ENCODE results near the gene ANAPC1.
A peak's percentile ranks its signal among the peaks of the same experiment; 100 is the strongest.
"Not testable (repeated sequence)": the region's sequence is repeated elsewhere in the genome, so short reads cannot be mapped to it uniquely, and the experiment has no call there.

ANAPC1 gene

GRCh38 chr2:111896576-111896975 is 12.6 kb upstream of the ANAPC1 start:
- no peak for TF ChIP-seq POLR2A (IDR thresholded peaks at IDR 0.05; ENCODE audit: low read depth, low read length)
- FAIRE-seq (no peak), DNase-seq (ENCODE audit: insufficient read length, low spot score) (no peak)

- no peak for FAIRE-seq
Measured at GRCh38 chr2:111896024-111896423, 12.0 kb upstream of the ANAPC1 start.

GRCh38 chr2:111884592-111884964 is 585 bp upstream of the ANAPC1 start:
- FAIRE-seq: no peak
- DNase-seq (ENCODE audit: insufficient read length, low spot score): no peak
- TF ChIP-seq POLR2A (IDR thresholded peaks at IDR 0.05; ENCODE audit: low read depth, low read length): no peak

More at GRCh38 chr2:111896024-111896423, 12.0 kb upstream of the ANAPC1 start:
- DNase-seq (ENCODE audit: insufficient read length, low spot score): no peak
- TF ChIP-seq POLR2A (IDR thresholded peaks at IDR 0.05; ENCODE audit: low read depth, low read length): no peak

- DNase-seq (ENCODE audit: insufficient read length, low spot score): not testable (repeated sequence)
- FAIRE-seq: peak; percentile 92
Measured at GRCh38 chr2:111872806-111873205, 11.2 kb downstream of the ANAPC1 start.

GRCh38 chr2:111865124-111865523 is 18.9 kb downstream of the ANAPC1 start:
- not testable (repeated sequence) for FAIRE-seq; DNase-seq (ENCODE audit: insufficient read length, low spot score)

GRCh38 chr2:111860005-111860404 is 24.0 kb downstream of the ANAPC1 start:
- not testable (repeated sequence) for FAIRE-seq; DNase-seq (ENCODE audit: insufficient read length, low spot score)

- FAIRE-seq; DNase-seq (ENCODE audit: insufficient read length, low spot score): not testable (repeated sequence)
Measured at GRCh38 chr2:111852544-111852943, 31.4 kb downstream of the ANAPC1 start.

GRCh38 chr2:111850646-111851045 is 33.3 kb downstream of the ANAPC1 start:
- not testable (repeated sequence) for DNase-seq (ENCODE audit: insufficient read length, low spot score); FAIRE-seq

GRCh38 chr2:111839625-111840282 is 44.2 kb downstream of the ANAPC1 start:
- DNase-seq (ENCODE audit: insufficient read length, low spot score); FAIRE-seq: not testable (repeated sequence)

GRCh38 chr2:111838992-111839391 is 45.0 kb downstream of the ANAPC1 start:
- not testable (repeated sequence) for DNase-seq (ENCODE audit: insufficient read length, low spot score); FAIRE-seq

- not testable (repeated sequence) for DNase-seq (ENCODE audit: insufficient read length, low spot score); FAIRE-seq
Measured at GRCh38 chr2:111834221-111834620, 49.8 kb downstream of the ANAPC1 start.

GRCh38 chr2:111830479-111830878 is 53.5 kb downstream of the ANAPC1 start:
- not testable (repeated sequence) for FAIRE-seq; DNase-seq (ENCODE audit: insufficient read length, low spot score)

- DNase-seq (ENCODE audit: insufficient read length, low spot score); FAIRE-seq: not testable (repeated sequence)
Measured at GRCh38 chr2:111828217-111828766, 55.7 kb downstream of the ANAPC1 start.

- not testable (repeated sequence) for FAIRE-seq; DNase-seq (ENCODE audit: insufficient read length, low spot score)
Measured at GRCh38 chr2:111812970-111813622, 70.9 kb downstream of the ANAPC1 start.

GRCh38 chr2:111790633-111791032 is 93.4 kb downstream of the ANAPC1 start:
- FAIRE-seq; DNase-seq (ENCODE audit: insufficient read length, low spot score): not testable (repeated sequence)

- FAIRE-seq: peak; percentile 75
- not testable (repeated sequence) for DNase-seq (ENCODE audit: insufficient read length, low spot score)
Measured at GRCh38 chr2:111784081-111784480, 99.9 kb downstream of the ANAPC1 start.

- DNase-seq (ENCODE audit: insufficient read length, low spot score): not testable (repeated sequence)
- FAIRE-seq: peak; percentile 65
Measured at GRCh38 chr2:111782195-111782594, 101.8 kb downstream of the ANAPC1 start.

- DNase-seq (ENCODE audit: insufficient read length, low spot score): not testable (repeated sequence)
- FAIRE-seq: peak; percentile 68
Measured at GRCh38 chr2:111781443-111782094, 102.4 kb downstream of the ANAPC1 start.

GRCh38 chr2:111777155-111777554 is 106.8 kb downstream of the ANAPC1 start:
- FAIRE-seq; DNase-seq (ENCODE audit: insufficient read length, low spot score): not testable (repeated sequence)

GRCh38 chr2:111776296-111776695 is 107.7 kb downstream of the ANAPC1 start:
- peak; percentile 27 for FAIRE-seq
- DNase-seq (ENCODE audit: insufficient read length, low spot score): not testable (repeated sequence)

Measured in H54 (cell line).